ENCODE results near the gene NAXD.

NAXD gene

GRCh38 chr13:110676595-110677587 is 61.5 kb downstream of the NAXD start:
- no peak for DNase-seq (ENCODE audit: low spot score)
- Histone ChIP-seq H3K4me3 (no peak overlapping the region), H3K27ac (peak overlapping the region in 1 of 2 donors; percentile 35)
- TF ChIP-seq CTCF (IDR thresholded peaks at IDR 0.05), result no peak

- H3K27ac ChIP-seq, result no peak overlapping the region
- no peak for TF ChIP-seq CTCF (IDR thresholded peaks at IDR 0.05)
- no peak overlapping the region for H3K4me3 ChIP-seq
- no peak for DNase-seq (ENCODE audit: low spot score)
These were observed 62.6 kb downstream of the NAXD start for GRCh38 chr13:110677731-110678545.

DNA sequence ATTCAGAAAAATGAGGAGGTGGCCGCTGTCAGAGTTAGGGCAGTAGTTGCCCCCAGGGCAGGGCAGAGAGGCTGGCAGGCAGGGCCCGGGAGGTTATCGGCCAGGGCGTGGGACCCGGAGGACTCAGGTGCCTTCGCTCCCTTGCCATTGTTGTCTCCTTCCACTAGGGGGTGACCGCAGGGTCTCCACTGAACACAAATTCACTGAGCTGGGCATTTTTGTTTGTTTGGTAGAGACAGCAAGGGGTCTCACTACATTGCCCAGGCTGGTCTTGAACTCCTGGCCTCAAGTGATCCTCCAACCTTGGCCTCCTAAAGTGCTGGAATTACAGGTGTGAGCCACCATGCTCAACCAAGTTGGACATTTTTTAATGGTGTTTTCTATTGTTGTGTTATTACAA is 65.5 kb downstream of the NAXD start:
- Histone ChIP-seq H3K27ac (no peak overlapping the region), H3K4me3 (no peak overlapping the region)
- TF ChIP-seq CTCF (IDR thresholded peaks at IDR 0.05), result no peak
- no peak for DNase-seq (ENCODE audit: low spot score)

DNA sequence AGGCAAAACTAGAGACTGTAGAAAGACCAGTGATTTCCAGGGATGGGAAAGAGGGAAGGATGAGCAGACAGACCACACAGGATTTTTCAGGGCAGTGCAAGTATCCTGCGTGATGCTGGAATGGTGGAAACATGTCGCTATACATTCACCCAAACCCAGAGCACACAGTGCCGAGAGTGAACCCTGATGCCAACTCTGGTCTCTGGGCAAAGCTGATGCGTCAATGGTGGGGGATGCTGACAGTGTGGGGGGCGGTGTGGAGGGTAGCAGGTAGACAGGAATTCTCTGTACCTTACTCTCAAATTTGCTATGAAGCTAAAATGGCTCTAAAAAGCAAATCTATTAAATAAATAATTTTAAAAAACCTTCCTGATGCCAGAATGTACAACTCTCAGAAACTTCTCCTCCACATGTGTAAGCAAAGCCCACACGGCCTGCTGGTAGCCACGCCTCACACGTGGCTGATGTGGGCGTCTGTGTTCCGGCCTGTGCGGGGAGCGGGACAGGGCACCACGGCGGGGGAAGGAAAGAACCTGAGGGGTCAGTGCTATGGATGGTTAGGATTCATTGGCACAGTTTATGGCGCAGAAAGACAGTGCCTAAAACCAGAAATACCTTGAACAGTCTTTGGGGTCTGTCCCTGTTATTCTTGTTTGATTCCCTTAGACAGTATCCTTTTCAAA is 66.7 kb downstream of the NAXD start:
- H3K4me3 ChIP-seq, result no peak overlapping the region
- H3K27ac ChIP-seq, result no peak overlapping the region
- TF ChIP-seq CTCF (IDR thresholded peaks at IDR 0.05), result no peak
- DNase-seq (ENCODE audit: low spot score), result no peak

DNA sequence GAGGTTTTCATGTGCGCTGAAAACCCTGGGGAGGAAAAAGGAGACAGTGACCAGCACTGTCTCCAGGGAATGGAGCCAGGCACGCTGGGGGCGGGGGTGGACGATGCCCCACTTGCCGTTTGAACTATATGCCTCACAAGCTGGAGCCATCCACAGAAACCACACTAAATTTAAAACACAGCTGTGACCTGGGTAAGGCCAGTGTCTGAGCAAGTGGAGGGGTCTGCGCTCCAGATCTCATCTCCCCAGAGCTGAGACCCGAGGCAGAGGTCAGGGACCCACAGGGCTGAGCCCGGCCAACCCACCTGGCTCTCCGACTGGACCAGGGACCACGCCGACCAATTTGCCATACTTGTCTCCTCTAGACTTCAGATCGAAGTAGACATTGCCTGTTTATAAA is 67.4 kb downstream of the NAXD start:
- DNase-seq (ENCODE audit: low spot score), result no peak
- no peak overlapping the region for H3K4me3 ChIP-seq
- no peak for TF ChIP-seq CTCF (IDR thresholded peaks at IDR 0.05)
- no peak overlapping the region for H3K27ac ChIP-seq

DNA sequence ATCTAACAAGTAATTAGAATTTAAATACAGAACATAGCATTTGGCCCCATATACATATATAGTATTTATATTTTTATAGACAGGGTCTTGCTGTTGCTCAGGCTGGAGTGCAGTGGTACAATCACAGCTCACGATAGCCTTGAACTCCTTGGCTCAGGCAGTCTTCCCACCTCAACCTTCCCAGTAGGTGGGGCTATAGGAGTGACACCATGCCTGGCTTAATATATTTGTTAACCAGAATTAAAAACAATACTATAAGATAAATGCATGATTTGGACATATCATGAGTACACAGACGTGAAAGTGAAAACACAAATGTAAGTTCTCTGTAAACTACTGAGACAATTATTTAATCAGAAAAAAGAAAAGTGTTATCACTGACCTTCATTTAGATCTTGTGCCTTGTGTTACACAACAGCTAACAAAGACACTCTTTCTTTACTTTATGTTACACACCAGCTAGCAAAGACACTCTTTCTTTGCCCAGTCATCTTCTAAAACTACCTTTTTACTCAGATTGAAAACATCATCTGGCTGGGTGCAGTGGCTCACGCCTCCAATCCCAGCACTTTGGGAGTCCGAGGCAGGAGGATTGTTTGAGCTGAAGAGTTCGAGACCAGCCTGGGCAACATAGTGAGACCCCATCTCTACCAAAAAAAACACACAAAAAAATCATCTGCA is 68.0 kb downstream of the NAXD start:
- Histone ChIP-seq H3K27ac (no peak overlapping the region), H3K4me3 (no peak overlapping the region)
- TF ChIP-seq CTCF (IDR thresholded peaks at IDR 0.05), result no peak
- no peak for DNase-seq (ENCODE audit: low spot score)
